H9 (cell line): ENCODE measurements around the gene BCAR3. TPM values are rescaled to one million over a fixed set of nuclear protein-coding genes. Genes with fewer than 3 reads are reported as not detected.

ENCODE experiments used
- DNase-seq: peaks from one replicate; pipeline ENCODE4 v3.0.0-alpha.2; 2017
- H2AFZ ChIP-seq: one replicate; pipeline ENCODE4 v1.6.1; 2013; ENCODE audit warnings: mild to moderate bottlenecking, low read length, control low read depth, moderate library complexity
- H2AK5ac ChIP-seq: 2 replicates; pipeline ENCODE4 v1.6.1; 2013; ENCODE audit warnings: low read length, control low read depth, mixed read lengths; ENCODE audit not compliant: insufficient read length
- H2BK120ac ChIP-seq: one replicate; pipeline ENCODE4 v1.6.1; 2013; ENCODE audit warnings: low read depth, mild to moderate bottlenecking, low read length, control low read depth, inconsistent platforms; ENCODE audit not compliant: poor library complexity, severe bottlenecking
- H2BK12ac ChIP-seq: 2 replicates; pipeline ENCODE4 v1.6.1; 2013; ENCODE audit warnings: low read length, control low read depth, mixed read lengths, low read depth; ENCODE audit not compliant: insufficient read length
- H2BK15ac ChIP-seq: 2 replicates; pipeline ENCODE4 v1.6.1; 2013; ENCODE audit warnings: low read depth, low read length, control low read depth
- H2BK20ac ChIP-seq: one replicate; pipeline ENCODE4 v1.6.1; 2013; ENCODE audit warnings: low read depth, mild to moderate bottlenecking, low read length, control low read depth, inconsistent platforms; ENCODE audit not compliant: poor library complexity, severe bottlenecking
- H2BK5ac ChIP-seq: 2 replicates; pipeline ENCODE4 v1.6.1; 2013; ENCODE audit warnings: low read length, control low read depth, mixed read lengths; ENCODE audit not compliant: insufficient read length
- H3K14ac ChIP-seq: 2 replicates; pipeline ENCODE4 v1.6.1; 2013; ENCODE audit warnings: low read length, control low read depth; ENCODE audit not compliant: insufficient read depth
- H3K18ac ChIP-seq: 2 replicates; pipeline ENCODE4 v1.6.1; 2013; ENCODE audit warnings: low read depth, mild to moderate bottlenecking, mixed read lengths, low read length, control low read depth; ENCODE audit not compliant: insufficient read length
- H3K23ac ChIP-seq: 2 replicates; pipeline ENCODE4 v1.6.1; 2013; ENCODE audit warnings: low read length, control low read depth, mixed read lengths, low read depth; ENCODE audit not compliant: insufficient read length
- H3K23me2 ChIP-seq: 2 replicates; pipeline ENCODE4 v1.6.1; 2013; ENCODE audit warnings: low read depth, mild to moderate bottlenecking, mixed read lengths, low read length, control low read depth; ENCODE audit not compliant: insufficient read length, poor library complexity, severe bottlenecking
- H3K27ac ChIP-seq: 2 replicates; pipeline ENCODE4 v1.5.1; 2013; ENCODE audit warnings: low read length, control low read depth, mixed read lengths, low read depth; ENCODE audit not compliant: insufficient read length
- H3K27me3 ChIP-seq: 2 replicates; pipeline ENCODE4 v1.6.1; 2013; ENCODE audit warnings: low read length, control low read depth, inconsistent platforms; ENCODE audit not compliant: insufficient read depth
- H3K4ac ChIP-seq: 2 replicates; pipeline ENCODE4 v1.6.1; 2013; ENCODE audit warnings: low read depth, mild to moderate bottlenecking, control low read depth, inconsistent platforms, low read length, moderate library complexity
- H3K4me1 ChIP-seq: 2 replicates; pipeline ENCODE4 v1.6.1; 2013; ENCODE audit warnings: low read length, control low read depth, inconsistent platforms; ENCODE audit not compliant: insufficient read depth
- H3K4me2 ChIP-seq: 2 replicates; pipeline ENCODE4 v1.6.1; 2013; ENCODE audit warnings: low read length, control low read depth, mixed read lengths; ENCODE audit not compliant: insufficient read length, insufficient read depth
- H3K56ac ChIP-seq: 2 replicates; pipeline ENCODE4 v1.6.1; 2013; ENCODE audit warnings: low read depth, mild to moderate bottlenecking, mixed read lengths, low read length, control low read depth; ENCODE audit not compliant: insufficient read length
- H3K79me1 ChIP-seq: 2 replicates; pipeline ENCODE4 v1.6.1; 2013; ENCODE audit warnings: low read depth, mild to moderate bottlenecking, moderate library complexity, low read length, control low read depth, inconsistent platforms; ENCODE audit not compliant: insufficient read depth, poor library complexity, severe bottlenecking
- H3K79me2 ChIP-seq: 2 replicates; pipeline ENCODE4 v1.6.1; 2013; ENCODE audit warnings: low read length, control low read depth, inconsistent platforms; ENCODE audit not compliant: insufficient read depth
- H3K9ac ChIP-seq: 2 replicates; pipeline ENCODE4 v1.6.1; 2013; ENCODE audit warnings: low read length, control low read depth, mixed read lengths; ENCODE audit not compliant: insufficient read length; ENCODE audit errors: extremely low read depth
- H3K9me3 ChIP-seq: one replicate; pipeline ENCODE4 v1.6.1; 2013; ENCODE audit warnings: low read depth, low read length, inconsistent platforms; ENCODE audit not compliant: control insufficient read depth
- H3T11ph ChIP-seq: one replicate; pipeline ENCODE4 v1.6.1; 2013; ENCODE audit warnings: mild to moderate bottlenecking, low read length, control low read depth, inconsistent platforms
- H4K20me1 ChIP-seq: one replicate; pipeline ENCODE4 v1.6.1; 2013; ENCODE audit not compliant: control insufficient read depth, insufficient read length, insufficient read depth
- H4K5ac ChIP-seq: 2 replicates; pipeline ENCODE4 v1.6.1; 2013; ENCODE audit warnings: low read depth, mild to moderate bottlenecking, mixed read lengths, low read length, control low read depth; ENCODE audit not compliant: insufficient read length
- H4K8ac ChIP-seq: replicated peaks from 2 replicates; pipeline ENCODE4 v1.6.1; 2013; ENCODE audit warnings: low read length, control low read depth, mixed read lengths, low read depth; ENCODE audit not compliant: insufficient read length
- H4K91ac ChIP-seq: 2 replicates; pipeline ENCODE4 v1.6.1; 2013; ENCODE audit warnings: low read depth, mild to moderate bottlenecking, moderate library complexity, mixed read lengths, low read length, control low read depth; ENCODE audit not compliant: insufficient read length
- H3K27ac Mint-ChIP-seq, 3 experiments: 2 replicates in 2 of 3; 3 replicates in 1 of 3; pipeline ENCODE4 v1.8.0; 2020 to 2021; ENCODE audit warnings: mixed read lengths in 3 of 3, mild to moderate bottlenecking in 1 of 3, moderate library complexity in 1 of 3
- H3K27me3 Mint-ChIP-seq: 2 replicates; pipeline ENCODE4 v1.8.0; 2021; ENCODE audit warnings: low read depth, mild to moderate bottlenecking, moderate library complexity, mixed read lengths
- H3K36me3 Mint-ChIP-seq, 3 experiments: 2 replicates in 2 of 3; 3 replicates in 1 of 3; pipeline ENCODE4 v1.8.0; 2020 to 2021; ENCODE audit warnings: low read depth in 3 of 3, mixed read lengths in 3 of 3; ENCODE audit not compliant: insufficient read depth in 1 of 3
- H3K4me1 Mint-ChIP-seq, 2 experiments: 2 replicates each; pipeline ENCODE4 v1.8.0; 2020; ENCODE audit warnings: mixed read lengths in 2 of 2
- H3K4me3 Mint-ChIP-seq, 2 experiments: 2 replicates in 1 of 2; 3 replicates in 1 of 2; pipeline ENCODE4 v1.8.0; 2020 to 2021; ENCODE audit warnings: mild to moderate bottlenecking in 2 of 2, mixed read lengths in 2 of 2, moderate library complexity in 1 of 2
- H3K9me3 Mint-ChIP-seq, 2 experiments: 2 replicates in 1 of 2; 3 replicates in 1 of 2; pipeline ENCODE4 v1.8.0; 2020; ENCODE audit warnings: mild to moderate bottlenecking in 2 of 2, mixed read lengths in 2 of 2, moderate library complexity in 1 of 2
- WGBS: extraction: QIAGEN DNeasy Blood & Tissue Kit; methylation state at CpG from one replicate; pipeline ENCODE4 v1.1.7; 2013; ENCODE audit warnings: missing lambda C conversion rate, low lambda C conversion rate, mixed read lengths; ENCODE audit not compliant: insufficient read length; ENCODE audit errors: extremely low coverage; 5-methylcytosine and 5-hydroxymethylcytosine counted together
- total RNA-seq: library from RNA; stranded (reverse); gene quantifications from 2 replicates; pipeline ENCODE4 v1.2.1, GENCODE V29; 2021
- TF ChIP-seq, protein P1 (sequence below): fragments of 200-600 bp; sonication (generic); conservative IDR thresholded peaks from 3 replicates; pipeline ENCODE4 v1.8.0; 2021; ENCODE audit warnings: antibody characterized with exemption, mild to moderate bottlenecking

The BCAR3 gene
- total RNA-seq, 1 experiment from 2014 or later: 4.9 TPM

DNA sequence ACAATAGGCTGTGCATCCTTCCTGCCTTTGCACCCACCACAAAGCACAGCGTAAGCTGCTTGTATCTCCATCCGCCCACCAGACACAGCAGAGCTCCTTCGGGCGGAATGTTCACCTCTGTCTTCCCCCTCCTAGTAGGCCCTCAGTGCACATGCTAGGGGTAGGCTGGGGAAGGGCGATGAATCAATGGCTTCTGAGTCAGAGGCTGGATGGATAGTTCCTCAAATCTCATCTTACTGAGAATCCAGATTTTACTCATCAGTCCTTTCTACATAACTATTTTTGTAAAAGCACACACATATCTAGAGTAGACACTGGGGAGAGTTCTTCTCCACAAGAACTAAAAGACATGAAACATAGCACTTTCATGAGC is 73.8 kb downstream of the BCAR3 start:
- H3T11ph ChIP-seq: no peak overlapping the region
- no peak for DNase-seq
- peaks cover 25% of the 10 kb centered on the region in 2 experiments for H3K4me1 Mint-ChIP-seq
- H2BK120ac ChIP-seq: no peak overlapping the region
- no peak overlapping the region for H3K4me3 Mint-ChIP-seq
- H3K27me3 ChIP-seq: no peaks in the 10 kb centered on the region
- no peaks in the 10 kb centered on the region for H3K9me3 ChIP-seq
- no peak overlapping the region for H2BK5ac ChIP-seq
- no peak overlapping the region for H2BK15ac ChIP-seq
- H2AK5ac ChIP-seq: no peak overlapping the region
- H3K56ac ChIP-seq: no peak overlapping the region
- H3K18ac ChIP-seq: no peak overlapping the region
- H3K27me3 Mint-ChIP-seq: no peaks in the 10 kb centered on the region
- H3K9ac ChIP-seq: no peak overlapping the region
- H3K27ac Mint-ChIP-seq: 0 out of 7 replicates have a peak overlapping the region, but pooled peaks of 1 of the 3 experiments have one; percentile 25
- H3K4ac ChIP-seq: no peak overlapping the region
- H3K27ac ChIP-seq: no peak overlapping the region
- H3K23me2 ChIP-seq: no peaks in the 10 kb centered on the region
- no peak overlapping the region for H3K23ac ChIP-seq
- H3K4me2 ChIP-seq: no peak overlapping the region
- H2BK12ac ChIP-seq: no peak overlapping the region
- H3K79me1 ChIP-seq: no peaks in the 10 kb centered on the region
- no peak overlapping the region for H3K14ac ChIP-seq
- H2BK20ac ChIP-seq: no peak overlapping the region
- no peaks in the 10 kb centered on the region for H4K20me1 ChIP-seq
- H3K79me2 ChIP-seq: no peaks in the 10 kb centered on the region; the same call in 1 of the 2 replicates
- no peak overlapping the region for H4K91ac ChIP-seq
- no CpG with 5 or more reads among the region's 5 CpGs for WGBS
- H4K8ac ChIP-seq: no peak overlapping the region
- H3K9me3 Mint-ChIP-seq: no peaks in the 10 kb centered on the region
- no peaks in the 10 kb centered on the region for H3K4me1 ChIP-seq
- H2AFZ ChIP-seq: no peak overlapping the region
- no peak overlapping the region for H4K5ac ChIP-seq
- no peaks in the 10 kb centered on the region; a peak in 1 of 7 replicates for H3K36me3 Mint-ChIP-seq
- TF ChIP-seq, protein P1, sequence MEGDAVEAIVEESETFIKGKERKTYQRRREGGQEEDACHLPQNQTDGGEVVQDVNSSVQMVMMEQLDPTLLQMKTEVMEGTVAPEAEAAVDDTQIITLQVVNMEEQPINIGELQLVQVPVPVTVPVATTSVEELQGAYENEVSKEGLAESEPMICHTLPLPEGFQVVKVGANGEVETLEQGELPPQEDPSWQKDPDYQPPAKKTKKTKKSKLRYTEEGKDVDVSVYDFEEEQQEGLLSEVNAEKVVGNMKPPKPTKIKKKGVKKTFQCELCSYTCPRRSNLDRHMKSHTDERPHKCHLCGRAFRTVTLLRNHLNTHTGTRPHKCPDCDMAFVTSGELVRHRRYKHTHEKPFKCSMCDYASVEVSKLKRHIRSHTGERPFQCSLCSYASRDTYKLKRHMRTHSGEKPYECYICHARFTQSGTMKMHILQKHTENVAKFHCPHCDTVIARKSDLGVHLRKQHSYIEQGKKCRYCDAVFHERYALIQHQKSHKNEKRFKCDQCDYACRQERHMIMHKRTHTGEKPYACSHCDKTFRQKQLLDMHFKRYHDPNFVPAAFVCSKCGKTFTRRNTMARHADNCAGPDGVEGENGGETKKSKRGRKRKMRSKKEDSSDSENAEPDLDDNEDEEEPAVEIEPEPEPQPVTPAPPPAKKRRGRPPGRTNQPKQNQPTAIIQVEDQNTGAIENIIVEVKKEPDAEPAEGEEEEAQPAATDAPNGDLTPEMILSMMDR: no peak
